Posterior vena cava (tissue), 2 donors: ENCODE results near the gene UMODL1. TPM values are rescaled to one million over a fixed set of nuclear protein-coding genes. Genes with fewer than 3 reads are reported as not detected.

ENCODE experiments used
- DNase-seq: peaks from one replicate; pipeline ENCODE4 v3.0.0-alpha.2; 2020; ENCODE audit warnings: low spot score
- intact Hi-C, 2 donors: fragments of 100-400 bp; cut with DNase I; formaldehyde crosslinking; loops; one replicate each; pipeline versions ENCODE4 v1.14.1 to v1.14.2; 2022 to 2023
- total RNA-seq, 2 donors: library from RNA; stranded (reverse); fragmentation: NEBNext Ultra II Directional; extraction: Animal tissue kit (Norgen Biotek cat#: 25700); gene quantifications; one replicate each; pipeline ENCODE4 v1.2.1, GENCODE V29; 2021
- donor health status: DM: yes; HTN: yes; CAD: no.
- donor health status: DM: yes; HTN: yes; CAD: no.

The UMODL1 gene
- total RNA-seq, 2 donors from 2014 or later: not detected

DNA sequence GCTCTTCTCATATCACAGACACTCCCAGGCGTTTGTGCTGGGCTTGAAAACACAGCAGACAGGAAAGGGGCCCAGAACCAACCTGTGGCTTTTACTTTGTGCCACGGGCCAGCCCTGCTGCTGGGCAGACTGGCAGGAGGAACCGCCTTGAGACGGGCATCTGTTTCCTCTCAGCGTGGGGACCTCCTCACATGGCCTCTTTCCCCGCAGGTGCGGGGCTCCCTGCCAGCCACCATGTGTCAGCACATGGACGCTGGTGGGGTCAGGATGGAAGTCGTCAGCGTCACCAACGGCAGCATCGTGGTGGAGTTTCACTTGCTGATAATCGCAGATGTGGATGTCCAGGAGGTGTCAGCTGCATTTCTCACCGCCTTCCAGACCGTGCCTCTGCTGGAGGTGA is 47.8 kb downstream of the UMODL1 start:
- intact Hi-C loops: loop anchor here in 1 of 2 donors (10.0 kb wide), 1 partner anchor 504 kb away; no protein-coding TSS in a partner anchor
- no peak for DNase-seq

DNA sequence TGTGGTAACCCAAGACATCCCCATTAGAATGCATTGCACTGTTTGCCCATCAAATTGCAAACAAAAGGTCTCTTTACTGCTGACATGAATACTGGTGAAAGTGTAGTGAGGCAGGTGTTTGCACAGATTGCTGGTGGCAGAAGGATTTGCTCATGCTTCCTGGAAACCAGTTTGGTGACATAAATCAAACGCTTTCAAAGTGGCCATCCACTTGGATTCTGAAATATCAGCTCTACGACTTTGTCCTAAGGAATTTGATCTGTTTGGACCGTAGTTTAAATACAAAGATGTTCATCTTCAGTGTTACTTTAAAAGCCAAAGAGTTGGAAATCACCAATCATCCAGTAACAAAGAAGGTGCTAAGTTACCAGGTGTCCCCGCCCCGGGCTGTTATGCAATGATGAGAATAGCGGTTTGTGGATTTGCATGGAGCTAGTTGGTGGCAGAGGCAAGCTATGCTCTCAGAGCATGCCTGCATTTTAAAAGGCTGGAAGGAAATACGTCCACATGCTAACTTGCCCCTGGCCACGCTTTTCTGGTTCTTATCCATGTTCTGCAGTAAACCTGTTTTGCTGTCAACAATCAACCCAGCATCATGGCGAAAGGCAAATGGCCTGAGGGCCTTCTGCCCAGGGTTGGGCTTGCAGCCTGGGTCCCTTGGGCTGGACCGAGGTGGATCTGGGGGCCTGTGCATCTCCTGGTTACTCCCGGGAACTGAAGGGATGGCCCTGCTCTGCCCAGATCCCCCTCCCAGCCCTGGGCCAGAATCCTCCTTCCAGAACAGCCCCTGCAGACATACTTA is 49.2 kb downstream of the UMODL1 start:
- DNase-seq: no peak
- intact Hi-C loops: no loop called here

GRCh38 chr21:42120903-42121535 is 49.9 kb downstream of the UMODL1 start:
- intact Hi-C loops: no loop called here

GRCh38 chr21:42121794-42122193 is 50.7 kb downstream of the UMODL1 start:
- DNase-seq: no peak
- intact Hi-C loops: no loop called here

More at GRCh38 chr21:42120903-42121535, 49.9 kb downstream of the UMODL1 start:
- no peak for DNase-seq

DNA sequence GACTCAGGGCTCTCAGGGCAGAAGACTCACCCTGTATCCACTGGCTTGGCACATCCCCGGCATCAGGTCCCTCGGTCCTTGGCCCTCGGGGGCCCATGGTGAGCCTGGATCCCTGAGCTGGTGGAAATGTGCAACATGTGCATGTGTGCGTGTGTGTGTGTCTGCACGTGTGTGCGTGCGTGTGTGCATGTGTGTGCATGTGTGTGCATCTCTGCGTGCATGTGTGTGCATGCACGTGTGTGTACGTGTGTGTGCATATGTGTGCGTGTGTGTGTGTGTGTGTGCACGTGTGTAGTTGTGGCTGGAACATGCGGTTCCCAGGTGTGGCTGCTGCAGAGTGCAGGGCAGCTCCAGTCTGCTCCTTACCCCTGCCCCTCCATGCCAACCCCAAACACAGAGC is 51.3 kb downstream of the UMODL1 start:
- intact Hi-C loops: no loop called here
- DNase-seq: no peak

- intact Hi-C loops: no loop called here
- no peak for DNase-seq
These were observed 51.7 kb downstream of the UMODL1 start for GRCh38 chr21:42122808-42123207.

- intact Hi-C loops: no loop called here
- no peak for DNase-seq
These were observed 52.2 kb downstream of the UMODL1 start for GRCh38 chr21:42123219-42123908.

- intact Hi-C loops: no loop called here
- no peak for DNase-seq
These were observed 53.0 kb downstream of the UMODL1 start for GRCh38 chr21:42124081-42124480.

DNA sequence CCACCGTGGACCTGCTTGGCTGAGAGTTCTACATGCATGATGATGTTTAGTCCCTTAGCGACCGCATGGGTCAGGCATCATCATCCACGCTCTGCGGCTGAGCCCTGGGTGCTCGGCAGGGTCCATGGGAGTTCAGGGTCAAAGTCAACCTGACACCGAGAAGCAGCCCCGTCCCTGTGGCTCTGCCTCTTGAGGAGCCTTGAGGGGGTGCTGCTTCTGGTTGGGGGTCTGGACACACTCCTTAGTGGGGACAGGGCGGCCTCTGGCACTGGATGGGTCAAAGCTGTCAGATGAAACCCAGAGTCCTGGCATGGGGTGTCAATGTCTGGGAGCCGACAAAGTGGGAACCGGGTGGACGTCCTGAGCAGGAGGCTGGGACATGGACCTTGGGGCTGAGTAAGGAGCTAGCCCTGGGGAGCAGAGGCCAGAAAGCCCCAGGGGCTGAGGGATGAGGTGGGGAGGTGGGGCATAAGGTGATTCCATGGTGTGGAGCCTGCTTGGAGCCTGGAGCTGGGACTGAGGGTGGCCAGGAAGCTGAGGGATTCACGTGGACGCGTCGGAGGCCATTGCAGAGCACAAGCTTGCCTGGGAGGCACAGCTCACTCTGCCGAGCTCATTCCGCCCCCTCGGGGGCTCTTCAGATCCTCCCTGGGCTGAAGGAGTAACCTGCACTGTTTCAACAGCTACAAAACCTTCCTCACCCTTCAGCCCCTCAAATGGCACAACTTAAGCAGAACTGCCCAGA is 53.9 kb downstream of the UMODL1 start:
- intact Hi-C loops: no loop called here
- no peak for DNase-seq

DNA sequence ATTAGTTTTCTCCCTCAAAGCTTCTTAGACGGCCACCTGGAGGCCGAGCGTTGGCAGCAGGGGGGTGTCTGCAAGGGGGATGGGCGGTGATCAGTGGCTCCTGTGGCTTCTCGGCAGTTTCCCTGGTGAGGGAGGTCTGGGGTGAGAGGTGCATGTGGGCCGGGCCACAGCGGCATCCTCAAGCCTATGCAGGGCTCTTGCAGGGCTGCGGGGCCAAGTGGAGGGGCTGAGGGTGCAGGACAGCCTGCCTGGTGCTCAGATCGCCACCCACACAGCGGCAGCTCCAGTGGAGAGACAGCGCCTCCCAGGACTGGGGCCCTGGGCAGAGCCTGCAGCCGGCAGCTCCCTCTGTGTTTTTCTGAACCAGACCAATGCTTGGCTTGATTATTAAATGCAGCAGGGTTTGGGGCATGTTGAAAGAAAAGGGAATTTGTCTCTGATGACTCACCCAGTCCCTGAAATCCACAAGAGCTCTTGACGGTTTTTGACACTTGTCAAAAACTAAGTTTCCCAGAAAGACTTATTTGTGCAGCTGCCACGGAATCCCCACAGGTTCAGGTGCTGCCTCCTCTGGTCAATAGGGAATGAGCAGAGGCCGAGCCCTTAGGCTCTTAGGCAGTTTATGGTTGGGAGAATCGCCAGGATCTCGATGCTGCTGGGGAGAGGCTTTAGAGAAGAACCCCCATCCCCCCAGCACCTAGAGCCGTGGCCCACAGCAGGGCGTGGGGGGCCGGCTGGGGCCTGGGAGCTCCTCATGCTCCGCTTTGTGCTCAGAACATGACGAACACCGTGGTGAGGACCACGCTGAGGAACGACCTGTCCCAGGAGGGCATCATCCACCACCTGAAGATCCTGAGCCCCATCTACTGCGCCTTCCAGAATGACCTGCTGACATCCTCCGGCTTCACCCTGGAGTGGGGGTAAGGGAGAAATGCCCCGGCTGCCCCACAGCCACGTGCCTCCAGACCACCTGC is 54.7 kb downstream of the UMODL1 start:
- DNase-seq: no peak
- intact Hi-C loops: loop anchor here in 1 of 2 donors (1.0 kb wide), 1 partner anchor 290 kb away; no protein-coding TSS in a partner anchor

DNA sequence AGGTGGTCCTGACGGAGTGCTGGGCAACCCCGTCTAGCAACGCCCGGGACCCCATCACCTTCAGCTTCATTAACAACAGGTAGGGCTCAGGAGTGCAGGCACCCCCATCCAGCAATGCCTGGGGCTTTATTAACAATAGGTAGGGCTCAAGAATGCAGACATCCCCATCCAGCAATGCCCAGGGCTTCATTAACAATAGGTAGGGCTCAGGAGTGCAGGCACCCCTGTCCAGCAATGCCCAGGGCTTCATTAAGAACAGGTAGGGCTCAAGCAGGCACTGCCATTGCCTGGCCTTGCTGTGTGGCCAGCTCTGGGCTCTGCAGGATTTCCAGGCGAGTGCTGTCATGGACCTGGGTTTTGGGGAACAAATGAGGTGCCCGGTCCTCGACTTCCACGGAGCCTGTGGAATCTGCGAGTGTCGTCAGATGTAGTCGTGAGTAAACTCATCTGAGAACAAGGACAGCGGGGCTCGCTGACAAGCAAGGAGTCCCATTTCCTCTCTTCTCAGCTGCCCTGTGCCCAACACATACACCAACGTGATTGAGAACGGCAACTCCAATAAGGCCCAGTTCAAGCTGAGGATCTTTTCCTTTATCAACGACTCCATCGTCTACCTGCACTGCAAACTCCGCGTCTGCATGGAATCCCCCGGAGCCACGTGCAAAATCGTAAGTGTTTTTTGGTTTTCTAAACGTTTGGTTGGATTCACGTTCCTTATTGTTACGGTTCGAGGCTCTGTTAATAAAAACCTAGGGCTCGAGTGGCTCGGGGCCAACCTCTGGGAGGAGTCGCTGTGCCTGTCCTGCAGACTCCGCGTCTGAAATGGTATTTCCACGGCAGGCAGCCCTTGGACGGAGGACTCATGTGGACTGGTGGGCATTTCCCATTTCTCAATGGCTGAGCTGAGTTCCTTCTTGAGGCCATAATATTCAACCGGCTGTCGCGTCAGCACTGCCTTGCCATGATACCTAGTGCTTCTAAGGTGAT is 56.3 kb downstream of the UMODL1 start:
- intact Hi-C loops: no loop called here
- no peak for DNase-seq

GRCh38 chr21:42129300-42130266 is 58.5 kb downstream of the UMODL1 start:
- DNase-seq: no peak
- intact Hi-C loops: no loop called here

- intact Hi-C loops: no loop called here
- no peak for DNase-seq
These were observed 59.3 kb downstream of the UMODL1 start for GRCh38 chr21:42130441-42130840.

DNA sequence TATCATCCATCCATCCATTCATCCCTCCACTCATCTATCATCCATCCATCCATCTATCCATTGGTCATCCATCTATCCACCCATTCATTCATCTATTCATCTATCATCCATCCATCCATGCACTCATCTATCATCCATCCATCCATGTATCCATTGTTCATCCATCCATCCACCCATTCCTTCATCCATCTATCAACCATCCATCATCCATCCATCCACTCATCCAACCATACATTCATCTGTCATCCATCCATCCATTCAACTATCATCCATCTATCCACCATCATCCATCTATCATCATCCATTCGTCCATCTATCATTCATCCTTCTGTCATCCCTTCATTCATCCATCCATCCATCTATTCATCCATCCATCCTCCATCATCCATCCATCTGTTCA is 61.1 kb downstream of the UMODL1 start:
- DNase-seq: no peak
- intact Hi-C loops: no loop called here

- intact Hi-C loops: no loop called here
- DNase-seq: no peak
These were observed 62.0 kb downstream of the UMODL1 start for GRCh38 chr21:42133131-42133530.

DNA sequence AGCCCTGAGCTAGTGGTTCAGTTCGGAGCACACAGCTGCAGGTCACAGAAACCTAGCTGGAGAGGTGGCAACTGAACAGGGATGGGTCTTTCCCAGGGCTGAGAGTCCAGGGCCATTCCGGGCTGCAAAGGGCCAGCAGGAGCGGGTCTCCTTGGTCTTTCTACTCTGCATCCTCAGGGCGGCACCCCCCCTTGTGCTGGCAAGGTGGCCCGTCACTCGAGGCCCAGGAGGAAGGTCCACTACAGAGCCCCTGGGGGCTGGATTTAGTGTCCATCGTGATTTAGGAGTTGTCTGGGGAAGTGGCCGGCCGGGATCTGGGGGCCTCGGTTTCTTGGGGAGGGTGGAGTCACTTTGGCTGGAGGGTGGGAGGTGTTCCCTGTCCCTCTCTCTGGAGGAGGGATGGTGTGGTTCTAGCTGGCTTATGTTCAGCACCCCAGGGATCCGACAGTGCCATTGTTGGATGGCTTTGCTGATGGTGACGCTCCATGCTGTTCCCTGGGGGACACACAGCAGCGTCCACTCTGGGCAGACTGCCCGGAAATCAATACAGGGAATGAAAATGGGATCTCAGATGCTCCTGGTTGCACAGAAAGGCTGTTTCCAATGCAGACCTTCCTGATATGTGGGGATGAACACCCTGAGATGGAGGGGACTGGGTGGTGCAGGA is 64.4 kb downstream of the UMODL1 start:
- DNase-seq: no peak
- intact Hi-C loops: no loop called here
